Stimulated activated CD4-positive, alpha-beta T cell treated with anti-CD3 and anti-CD28 coated beads, TNF-alpha, amount 100 ng/mL, for 1 hour (primary cell): Measurements from ENCODE around the gene ITPR2.

Experiments
- DNase-seq, 3 donors: peaks; one replicate each; pipeline ENCODE4 v3.0.0-alpha.2; 2020; ENCODE audit warnings: low read depth in 3 of 3, low spot score in 1 of 3

The ITPR2 gene

DNA sequence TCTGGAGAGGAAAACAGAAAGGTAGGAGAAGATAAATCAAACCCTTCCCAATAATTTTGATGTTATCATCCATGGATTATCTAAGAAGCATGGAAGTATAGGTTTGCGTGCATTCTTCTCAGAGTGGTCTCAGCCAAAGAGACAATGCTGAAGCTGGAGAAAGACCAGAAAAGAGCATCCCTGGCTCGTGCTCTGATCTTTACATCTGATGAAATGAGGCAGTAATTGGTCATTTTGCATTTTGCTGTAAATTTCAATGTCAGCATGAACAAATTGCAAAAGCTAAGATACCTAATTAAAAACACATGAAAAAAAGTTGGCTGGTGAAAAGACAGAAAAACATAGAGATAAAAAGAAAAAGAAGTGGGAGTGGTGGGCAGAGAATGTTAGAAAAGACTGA is 252.4 kb downstream of the ITPR2 start:
- DNase-seq, result no peak

DNA sequence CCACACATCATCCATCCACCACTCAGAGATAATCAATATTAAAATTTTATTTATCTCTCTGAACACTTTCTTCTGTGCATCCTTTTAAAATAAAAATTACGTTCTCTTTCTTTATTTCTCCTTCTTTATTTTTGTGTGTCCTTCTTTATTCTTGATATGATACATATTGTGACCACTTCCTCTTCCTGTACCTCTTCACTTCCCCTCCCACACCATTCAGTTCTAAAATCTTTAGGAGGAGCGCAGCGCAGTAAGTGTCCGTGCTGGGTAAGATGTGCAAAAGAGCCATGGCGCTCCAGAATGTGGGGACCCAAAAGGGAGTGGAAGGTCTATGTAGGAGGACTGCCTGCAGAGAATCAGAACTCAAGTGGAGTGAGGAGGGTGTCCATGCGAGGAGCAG is 256.7 kb downstream of the ITPR2 start:
- DNase-seq, result no peak

DNA sequence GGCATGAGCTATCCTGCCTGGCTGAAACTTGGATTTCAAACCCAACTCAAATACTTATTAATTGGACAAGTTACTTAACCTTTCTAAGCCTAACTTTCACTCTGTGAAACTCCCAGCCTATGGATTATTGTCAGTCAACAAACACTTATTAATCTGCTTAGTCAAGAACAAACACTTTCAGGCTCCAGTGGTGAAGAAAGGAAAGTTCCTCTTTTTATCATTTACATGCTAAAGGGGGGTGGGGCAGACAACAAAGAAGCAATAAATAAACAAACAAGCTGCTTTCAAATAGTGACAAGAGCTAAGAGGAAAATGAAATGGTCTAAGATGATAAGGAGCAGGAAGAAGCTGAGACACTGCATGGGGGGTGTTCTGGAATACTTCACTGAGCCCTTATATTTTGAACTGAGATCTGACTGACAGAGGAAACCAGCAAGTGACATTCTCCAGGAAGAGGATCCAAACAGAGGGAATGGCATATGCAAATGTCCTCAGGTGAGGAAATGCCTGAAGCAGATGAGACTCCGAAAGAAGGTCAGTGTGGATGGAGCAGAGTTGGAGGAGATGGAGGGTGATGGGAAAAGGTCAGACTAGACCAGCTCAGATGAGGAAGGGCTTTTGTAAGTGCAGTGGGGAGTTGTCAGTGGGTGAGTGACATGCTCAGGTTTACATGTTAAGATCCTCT is 259.6 kb downstream of the ITPR2 start:
- DNase-seq, result no peak

DNA sequence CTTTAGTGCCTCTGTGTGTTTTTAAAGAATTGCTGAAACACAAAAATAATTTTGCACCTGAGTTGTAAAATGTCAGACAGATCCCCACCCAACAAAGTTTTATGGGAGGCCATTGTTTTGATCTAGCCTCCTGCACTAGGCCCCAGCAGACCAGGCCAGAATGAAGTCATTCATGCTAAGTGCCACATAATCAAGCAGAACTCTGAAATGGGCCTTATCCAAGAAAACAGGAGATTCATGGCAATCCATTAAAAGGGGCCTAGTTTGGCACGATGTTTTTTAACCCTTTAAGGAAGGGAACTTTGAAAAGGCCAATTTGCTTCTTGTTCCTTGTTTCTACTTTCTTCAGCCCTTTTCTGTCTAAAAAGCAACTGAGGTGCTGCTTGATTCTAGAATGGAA is 260.9 kb downstream of the ITPR2 start:
- no peak for DNase-seq

DNA sequence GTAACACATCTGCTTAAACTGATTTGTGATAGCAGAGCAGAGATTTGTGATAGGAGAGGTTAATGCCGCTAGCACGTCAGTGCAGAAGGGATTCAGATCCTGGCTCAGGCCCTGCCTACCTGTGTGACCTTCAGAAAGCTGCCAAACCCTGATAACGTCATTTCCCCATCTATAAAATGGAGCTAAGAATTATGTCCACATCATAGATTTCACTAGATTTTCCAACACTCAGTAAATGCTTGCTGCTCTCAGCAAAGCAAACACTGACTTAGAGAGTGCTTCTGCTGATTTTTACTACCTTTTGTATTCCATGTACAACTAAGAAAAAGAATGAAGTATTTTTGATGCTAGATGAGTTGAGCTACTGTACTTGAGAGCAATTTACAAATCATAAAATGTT is 261.4 kb downstream of the ITPR2 start:
- no peak for DNase-seq

DNA sequence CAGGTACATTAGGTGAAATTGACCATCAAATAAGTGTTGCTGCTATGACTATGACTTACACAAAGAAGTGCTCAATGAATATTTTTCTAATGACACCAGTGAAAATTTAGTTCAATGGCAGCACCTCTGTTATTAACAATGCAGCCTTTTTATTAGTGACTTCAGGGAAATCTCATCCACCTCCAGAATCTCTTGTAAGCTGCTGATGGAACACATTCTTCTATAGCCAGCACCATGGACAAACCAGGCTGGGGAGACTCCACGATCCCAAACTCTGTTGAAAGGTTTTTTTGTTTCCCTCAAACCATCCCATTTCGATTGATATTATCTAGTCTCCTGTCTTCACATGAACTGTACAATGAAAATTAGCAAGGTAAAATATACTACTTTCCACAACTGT is 265.9 kb downstream of the ITPR2 start:
- no peak for DNase-seq

DNA sequence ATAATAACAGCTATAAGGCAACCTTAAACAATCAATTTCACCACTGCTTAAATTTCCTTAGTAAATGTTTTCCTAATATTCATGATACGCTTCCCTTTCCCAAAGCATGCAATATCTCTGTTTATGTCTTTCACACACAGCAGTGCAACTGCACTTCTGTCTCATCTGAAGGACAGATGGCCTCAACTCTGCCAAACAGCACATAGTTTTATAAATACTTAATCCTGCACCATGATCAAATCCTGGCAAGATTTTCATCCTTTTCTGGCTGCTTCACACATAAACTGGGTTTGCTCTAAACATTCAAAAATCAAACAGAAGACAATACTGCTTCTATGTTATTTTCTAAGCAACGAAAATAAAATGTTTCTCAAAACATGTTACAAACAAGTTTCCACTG is 266.3 kb downstream of the ITPR2 start:
- no peak for DNase-seq

DNA sequence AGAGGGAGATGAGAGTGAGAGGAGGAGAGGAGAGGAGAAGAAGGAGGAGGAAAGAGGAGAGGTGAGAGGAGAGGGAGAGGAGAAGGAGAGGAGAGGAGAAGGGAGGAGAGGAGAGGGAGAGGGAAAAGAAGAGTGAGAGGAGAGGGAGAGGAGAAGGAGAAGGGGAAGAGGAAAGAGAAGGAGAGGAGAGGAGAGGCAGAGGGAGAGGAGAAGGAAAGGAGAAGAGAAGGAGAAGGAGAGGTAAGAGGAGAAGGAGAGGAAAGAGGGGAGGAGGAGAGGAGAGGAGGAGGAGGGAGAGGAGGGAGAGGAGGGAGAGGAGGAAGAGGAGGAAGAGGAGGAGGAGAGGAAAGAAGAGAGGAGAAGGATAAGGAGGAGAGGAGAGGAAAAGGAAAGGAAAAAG is 266.8 kb downstream of the ITPR2 start:
- no peak for DNase-seq

DNA sequence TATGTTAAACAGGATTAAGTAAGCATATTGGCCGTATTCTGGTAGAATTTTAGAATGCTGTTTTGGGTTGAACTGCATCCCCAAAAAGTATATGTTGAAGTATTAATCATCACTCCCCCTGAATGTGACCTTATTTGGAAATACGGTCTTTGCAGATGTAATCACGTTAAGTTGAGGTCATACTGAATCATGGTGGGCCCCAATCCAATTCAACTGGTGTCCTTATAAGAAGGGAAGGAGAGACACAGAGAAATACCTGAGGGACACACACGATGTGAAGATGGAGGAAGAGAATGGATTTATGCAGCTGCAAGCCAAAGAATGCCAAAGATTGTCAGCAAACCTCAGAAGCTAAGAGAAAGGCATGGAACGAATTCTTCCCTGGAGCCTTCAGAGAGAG is 268.6 kb downstream of the ITPR2 start:
- DNase-seq, result no peak

DNA sequence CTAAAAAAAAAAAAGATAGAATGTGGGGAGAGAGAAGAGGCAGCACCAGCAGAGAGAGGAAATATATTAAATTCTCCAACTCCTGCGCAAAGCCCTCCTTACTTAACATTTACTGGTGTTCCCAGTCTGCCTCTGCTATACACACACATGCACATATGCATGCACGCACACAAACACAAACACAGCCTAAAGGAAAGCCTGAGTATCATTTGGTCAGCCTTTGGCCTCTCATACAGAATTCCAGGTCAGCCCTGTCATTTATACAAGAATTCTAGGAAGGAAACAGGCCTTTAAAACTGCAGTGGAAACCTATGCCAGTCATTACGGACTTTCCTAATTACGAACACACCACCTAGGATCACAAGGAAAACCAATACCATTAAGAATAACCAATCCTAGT is 269.4 kb downstream of the ITPR2 start:
- DNase-seq, result no peak

DNA sequence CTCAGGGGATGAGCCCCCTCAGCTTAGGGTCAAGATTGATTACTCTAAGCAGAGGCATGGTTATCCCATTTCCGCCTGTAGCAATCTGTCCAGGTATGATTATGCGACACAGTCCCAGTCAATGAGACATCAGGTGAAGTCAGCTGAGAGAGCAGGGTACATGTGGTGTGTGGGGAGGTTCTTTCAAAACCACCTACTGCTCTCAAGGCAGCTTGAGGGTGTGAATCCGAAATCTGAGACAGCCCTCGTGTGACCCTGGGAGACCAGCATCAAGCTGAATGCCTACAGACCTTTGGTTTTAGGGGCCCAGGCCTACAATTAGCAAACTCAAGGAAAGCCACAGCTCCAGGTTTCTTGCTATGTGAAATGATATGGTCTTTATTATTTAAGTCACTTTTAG is 275.7 kb downstream of the ITPR2 start:
- no peak for DNase-seq

DNA sequence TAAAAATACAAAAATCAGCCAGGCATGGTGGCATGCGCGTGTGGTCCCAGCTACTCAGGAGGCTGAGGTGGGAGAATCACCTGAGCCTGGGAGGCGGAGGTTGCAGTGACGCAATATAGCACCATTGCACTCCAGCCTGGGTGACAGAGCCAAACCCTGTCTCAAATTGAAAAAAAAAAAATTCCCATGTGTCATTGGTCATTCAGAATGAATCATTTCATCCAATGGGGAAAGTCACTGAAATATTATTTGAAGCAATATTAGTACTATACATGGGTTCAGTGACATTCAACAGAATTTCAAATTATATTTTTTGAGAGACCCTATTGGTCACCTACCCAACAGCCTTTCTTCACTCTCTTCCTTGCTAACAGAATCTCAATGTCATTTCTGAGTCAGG is 276.1 kb downstream of the ITPR2 start:
- DNase-seq, result no peak

DNA sequence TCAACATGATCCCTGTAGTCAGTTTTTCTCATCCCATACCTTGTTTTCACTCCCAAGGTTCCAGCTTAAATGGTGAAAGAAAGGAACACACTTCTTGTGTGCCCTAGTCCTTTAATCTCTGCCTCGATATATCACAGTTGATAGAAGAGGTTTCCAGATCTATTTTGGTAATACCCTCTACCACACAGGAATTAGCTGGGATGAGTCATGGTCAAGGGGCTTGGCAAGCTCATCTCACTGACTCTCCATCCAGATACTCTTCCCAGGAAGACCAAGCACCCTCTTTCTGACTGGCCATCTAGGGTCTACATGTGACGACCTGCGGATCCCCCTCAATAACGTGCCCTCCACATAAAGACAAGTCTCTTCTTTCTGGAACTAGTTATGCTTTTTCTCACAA is 277.9 kb downstream of the ITPR2 start:
- DNase-seq, result no peak

DNA sequence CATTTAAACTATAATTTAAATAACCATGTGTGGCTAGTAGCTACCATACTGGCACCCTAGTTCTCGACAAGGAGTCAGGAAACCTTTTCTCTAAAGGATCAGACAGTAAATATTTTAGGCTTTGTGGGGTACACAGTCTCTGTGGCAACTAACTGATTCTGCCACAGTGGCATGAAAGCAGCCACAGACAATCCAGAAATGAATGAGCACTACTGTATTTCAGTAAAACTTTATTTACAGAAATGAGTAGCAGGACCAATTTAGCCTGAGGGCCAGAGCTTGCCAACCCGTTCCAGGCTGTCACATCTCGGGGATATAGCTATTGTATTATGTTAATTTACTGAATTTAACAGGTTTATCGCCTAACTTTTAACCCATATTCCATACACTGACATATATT is 278.7 kb downstream of the ITPR2 start:
- no peak for DNase-seq

DNA sequence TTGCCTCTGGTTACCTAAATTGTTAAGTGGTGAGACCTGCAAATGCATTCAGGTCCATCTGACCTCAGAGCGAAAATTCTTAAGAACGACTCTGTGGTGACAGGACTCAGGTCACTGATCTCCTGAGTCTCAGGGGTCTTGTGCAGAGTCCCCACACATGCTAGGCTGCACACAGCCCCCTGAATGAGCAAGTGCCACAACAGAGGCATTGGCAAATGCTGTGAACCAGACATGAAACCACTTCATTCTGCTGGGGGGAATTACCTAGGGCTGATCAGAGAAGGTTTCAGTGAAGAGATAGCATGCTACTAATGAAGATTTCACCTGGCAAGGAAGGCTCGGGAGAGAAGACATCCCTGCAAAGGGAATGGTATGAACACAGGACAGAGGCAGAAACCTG is 281.6 kb downstream of the ITPR2 start:
- DNase-seq, result no peak

DNA sequence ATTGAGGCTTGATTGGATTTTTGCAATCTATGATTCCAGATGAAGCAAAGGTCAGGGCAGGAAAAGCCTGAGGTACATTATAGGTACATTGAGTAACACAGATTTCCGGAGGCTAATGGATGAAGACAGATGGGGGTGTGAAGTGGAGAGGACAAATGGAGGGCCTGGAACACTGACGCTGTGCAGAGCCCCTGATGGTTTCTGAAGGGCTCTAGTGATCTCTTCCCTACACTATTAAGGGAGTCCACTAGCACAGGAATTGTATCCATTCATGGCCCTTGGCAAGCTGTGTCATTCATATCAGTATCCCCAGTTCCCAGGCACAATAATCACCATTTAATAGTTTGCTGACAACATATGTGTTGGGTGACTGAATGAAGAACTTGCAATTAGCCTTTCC is 284.8 kb downstream of the ITPR2 start:
- no peak for DNase-seq

DNA sequence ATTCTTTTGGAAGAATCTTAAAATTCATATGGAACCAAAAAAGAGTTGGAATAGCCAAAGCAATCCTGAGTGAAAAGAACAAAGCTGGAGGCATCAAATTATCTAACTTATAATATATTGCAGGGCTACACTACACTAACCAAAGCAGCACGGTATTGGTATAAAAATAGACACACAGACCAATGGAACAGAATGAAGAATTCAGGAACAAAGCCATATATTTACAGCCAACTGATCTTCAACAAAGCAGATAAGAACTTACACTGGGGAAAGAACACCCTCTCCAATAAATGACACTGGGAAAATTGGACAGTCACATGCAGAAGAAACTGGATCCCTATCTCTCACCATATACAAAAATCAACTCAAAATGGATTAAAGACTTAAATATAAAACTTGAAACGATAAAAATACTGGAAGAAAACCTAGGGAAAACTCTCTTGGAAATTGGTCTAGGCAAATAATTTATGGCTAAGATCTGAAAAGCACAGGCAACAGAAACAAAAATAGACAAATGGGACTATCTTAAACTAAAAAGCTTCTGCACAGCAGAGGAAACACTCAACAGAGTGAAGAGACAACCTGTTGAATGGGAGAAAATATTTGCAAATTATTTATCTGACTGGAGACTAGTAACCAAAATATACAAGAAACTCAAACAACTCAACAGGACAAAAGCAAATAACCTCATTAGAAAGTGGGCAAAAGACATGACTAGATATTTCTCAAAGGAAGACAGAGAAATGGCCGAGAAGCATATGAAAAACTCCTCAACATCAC is 286.3 kb downstream of the ITPR2 start:
- DNase-seq, result no peak

DNA sequence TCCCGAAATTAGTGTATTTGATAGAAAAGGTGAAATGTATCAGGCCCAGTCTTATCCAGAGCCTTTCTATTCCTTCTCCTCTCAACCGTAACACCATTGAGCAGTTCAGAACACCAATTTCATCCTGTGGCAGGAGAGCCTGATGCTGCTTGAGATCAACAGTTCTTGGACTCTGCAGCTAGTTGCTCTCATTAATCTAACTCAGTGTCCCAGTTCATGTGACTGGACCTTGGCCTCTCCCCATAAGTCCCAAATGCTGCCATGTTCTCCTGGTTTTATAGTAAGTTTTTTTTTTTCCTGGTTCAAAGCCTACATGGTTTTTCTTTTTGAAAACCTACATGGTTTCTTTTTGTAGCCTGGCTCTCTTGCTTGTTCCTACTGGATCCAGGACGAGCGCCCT is 293.9 kb downstream of the ITPR2 start:
- DNase-seq, result no peak

DNA sequence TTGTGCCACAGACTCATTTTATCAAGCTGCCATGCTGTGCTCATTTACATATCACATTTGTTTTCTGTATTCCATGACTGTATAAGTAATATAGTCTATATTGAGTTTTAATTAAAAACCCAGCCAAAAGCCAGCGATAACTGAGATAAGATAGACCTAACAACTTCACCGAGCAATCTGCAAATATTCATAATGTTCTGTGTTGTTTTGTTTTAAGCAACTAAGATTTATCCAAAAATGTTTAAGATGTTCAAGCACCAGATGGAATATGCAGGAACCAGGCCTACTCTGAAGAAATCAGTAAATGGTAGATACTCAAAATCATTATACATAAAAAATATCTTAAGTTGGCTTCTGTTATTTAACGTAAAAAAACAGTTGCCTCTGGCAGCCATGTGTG is 295.3 kb downstream of the ITPR2 start:
- no peak for DNase-seq

DNA sequence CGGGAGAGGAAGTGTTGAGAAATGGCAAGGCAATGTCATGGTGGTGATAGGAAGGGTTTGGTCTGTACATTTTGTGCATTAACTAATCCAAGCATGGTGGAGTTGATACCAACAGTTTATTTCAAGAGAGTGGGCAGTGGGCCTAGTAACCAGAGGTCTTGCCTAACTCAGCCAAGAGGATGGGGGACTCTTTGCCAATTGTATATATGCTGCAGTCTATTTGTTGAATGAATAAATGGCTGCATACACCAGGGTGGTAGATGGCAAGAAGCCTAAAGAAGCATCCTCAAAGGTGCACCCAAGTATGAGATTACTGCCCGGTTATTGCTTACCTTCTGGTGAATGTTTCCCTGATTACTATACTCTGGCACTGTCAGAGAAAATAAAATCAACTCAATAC is 295.9 kb downstream of the ITPR2 start:
- DNase-seq, result no peak

DNA sequence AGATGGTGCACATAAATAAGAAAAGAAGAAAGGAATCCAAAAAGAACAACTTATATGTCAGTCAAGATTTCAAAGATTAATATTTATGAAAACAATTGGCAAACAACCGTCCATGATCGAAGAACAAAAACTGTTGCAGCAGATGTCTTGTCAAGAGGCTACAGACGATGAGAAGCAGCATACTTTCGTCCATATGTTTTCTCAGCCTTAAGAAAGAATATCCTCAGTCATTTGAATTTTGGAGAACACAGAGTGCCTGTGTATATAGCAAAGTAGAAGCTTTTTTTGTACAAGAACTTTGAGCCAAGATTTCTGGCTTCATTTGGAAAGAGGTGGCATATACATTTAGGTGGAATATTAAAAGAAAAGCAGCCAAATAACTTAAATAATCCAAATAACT is 297.2 kb downstream of the ITPR2 start:
- DNase-seq, result no peak

DNA sequence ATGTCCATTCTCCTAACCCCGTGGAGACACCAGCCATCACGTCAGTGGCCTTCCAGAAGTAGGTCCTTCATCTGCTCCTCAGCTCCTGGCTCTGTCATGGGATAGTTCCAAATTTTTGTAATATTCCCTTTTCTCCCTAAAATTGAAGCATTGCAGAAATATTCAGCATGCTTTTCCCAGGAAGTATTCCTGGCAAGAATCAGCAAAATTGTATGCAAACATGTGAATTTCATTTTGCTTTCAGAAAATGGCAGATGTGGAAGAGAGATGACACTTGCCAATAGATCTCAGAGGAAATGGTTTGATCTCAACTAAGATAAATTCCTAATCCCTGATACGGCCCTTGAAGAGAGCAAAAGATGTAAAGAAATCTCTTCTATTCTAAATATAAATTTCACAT is 298.9 kb downstream of the ITPR2 start:
- no peak for DNase-seq

DNA sequence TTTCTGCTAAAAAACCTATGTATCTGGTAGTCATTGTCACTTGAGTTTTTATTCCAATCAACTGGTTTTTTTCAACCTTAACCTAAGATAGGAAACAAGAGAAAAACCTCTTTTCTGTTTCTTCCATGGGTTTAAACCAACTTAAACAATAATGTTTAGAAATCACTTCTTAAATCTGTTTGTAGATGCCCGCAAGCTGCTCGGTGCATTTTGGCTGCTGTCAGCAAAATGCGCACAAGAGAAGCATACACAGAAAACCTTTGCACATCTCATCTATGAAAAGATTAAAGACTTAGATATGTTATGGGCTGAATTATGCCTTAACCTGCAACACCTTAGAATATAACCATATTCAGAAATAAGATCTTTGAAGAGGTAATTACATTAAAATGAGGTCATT is 299.8 kb downstream of the ITPR2 start:
- no peak for DNase-seq
